DOHH2 (cell line): ENCODE measurements around the gene PAM.

Source experiments
- CTCF ChIP-seq: fragments of 200-600 bp; sonication (generic); IDR thresholded peaks from one replicate; pipeline ENCODE4 v1.5.1; 2014; ENCODE audit warnings: antibody characterized with exemption, mild to moderate bottlenecking, low read depth, low read length; ENCODE audit not compliant: poor library complexity, severe bottlenecking
- EZH2phosphoT487 ChIP-seq: fragments of 200-600 bp; sonication (generic); IDR thresholded peaks from 2 replicates; pipeline ENCODE4 v1.6.1; 2017; ENCODE audit warnings: borderline replicate concordance, mild to moderate bottlenecking, antibody characterized with exemption, low read length, moderate library complexity, mixed read lengths

GRCh38 chr5:102930244-102930643, 175.1 kb downstream of the PAM start:
- TF ChIP-seq CTCF (no peak), EZH2phosphoT487 (no peak)
